T-helper 1 cell (primary cell): ENCODE data around the gene DMD.

ENCODE experiments used
- DNase-seq, 5 donors: peaks; one replicate each; pipeline ENCODE4 v3.0.0-alpha.2; 2012 to 2020

Gene DMD

GRCh38 chrX:31138124-31138523 lies 2073.2 kb downstream of the DMD start:
- DNase-seq = no peak

- DNase-seq = peak in 1 of 5 donors; percentile 47
Measured at GRCh38 chrX:31136144-31136611, 2075.2 kb downstream of the DMD start.

GRCh38 chrX:31132821-31133241 lies 2078.5 kb downstream of the DMD start:
- no peak for DNase-seq

GRCh38 chrX:31130457-31131220 lies 2080.7 kb downstream of the DMD start:
- no peak for DNase-seq

- DNase-seq = no peak
Measured at GRCh38 chrX:31128855-31129254, 2082.5 kb downstream of the DMD start.

GRCh38 chrX:31127716-31128115 lies 2083.6 kb downstream of the DMD start:
- DNase-seq = no peak

- no peak for DNase-seq
Measured at GRCh38 chrX:31126205-31126604, 2085.1 kb downstream of the DMD start.

- no peak for DNase-seq
Measured at GRCh38 chrX:31124536-31124935, 2086.8 kb downstream of the DMD start.

GRCh38 chrX:31123335-31123734 lies 2088.0 kb downstream of the DMD start:
- DNase-seq = no peak

GRCh38 chrX:31117266-31117665 lies 2094.1 kb downstream of the DMD start:
- no peak for DNase-seq

GRCh38 chrX:31115398-31115797 lies 2096.0 kb downstream of the DMD start:
- no peak for DNase-seq

GRCh38 chrX:31114858-31115257 lies 2096.5 kb downstream of the DMD start:
- DNase-seq = no peak

- DNase-seq = peak in 1 of 5 donors; percentile 54
Measured at GRCh38 chrX:31112226-31112999, 2098.9 kb downstream of the DMD start.

- DNase-seq = no peak
Measured at GRCh38 chrX:31110657-31111056, 2100.7 kb downstream of the DMD start.

- peak in 1 of 5 donors; percentile 87 for DNase-seq
Measured at GRCh38 chrX:31099536-31100090, 2111.7 kb downstream of the DMD start.

GRCh38 chrX:31098079-31098478 lies 2113.3 kb downstream of the DMD start:
- no peak for DNase-seq

- DNase-seq = no peak
Measured at GRCh38 chrX:31093639-31093975, 2117.7 kb downstream of the DMD start.

GRCh38 chrX:31092970-31093638 lies 2118.2 kb downstream of the DMD start:
- peak in 1 of 5 donors; percentile 37 for DNase-seq

GRCh38 chrX:31092476-31092875 lies 2118.9 kb downstream of the DMD start:
- no peak for DNase-seq

GRCh38 chrX:31091819-31092218 lies 2119.5 kb downstream of the DMD start:
- DNase-seq = no peak

GRCh38 chrX:31074522-31074921 lies 2136.8 kb downstream of the DMD start:
- no peak for DNase-seq

GRCh38 chrX:31071725-31072124 lies 2139.6 kb downstream of the DMD start, which contains the start of gene FTHL17:
FTHL17 (minus strand) TSS chrX:31072041; CDS start chrX:31071953, 88 bp downstream.
- DNase-seq = no peak

GRCh38 chrX:31071262-31071661 lies 2140.1 kb downstream of the DMD start:
- no peak for DNase-seq
